Measurements from ENCODE around the gene ATMIN. TPM values are rescaled to one million over a fixed set of nuclear protein-coding genes. Genes with fewer than 3 reads are reported as not detected.

Gene ATMIN
- total RNA-seq, 3 donors from 2014 or later = 27.3 to 34.0 (median 31.4) TPM

- no peaks in the 10 kb centered on the region for H3K9me3 ChIP-seq
- intact Hi-C loops (cut with DNase I, micrococcal nuclease) = no loop called here
- H3K36me3 ChIP-seq (ENCODE audit: low read depth) = no peaks in the 10 kb centered on the region
- H3K4me3 ChIP-seq = no peak overlapping the region
- H3K4me1 ChIP-seq (ENCODE audit: low read depth) = peaks cover 10% of the 10 kb centered on the region
- ATAC-seq = no peak
- DNase-seq = no peak
- TF ChIP-seq CTCF (IDR thresholded peaks at IDR 0.05) = no peak
Measured at GRCh38 chr16:80994451-80994850, 41.2 kb upstream of the ATMIN start.

- intact Hi-C loops (cut with DNase I, micrococcal nuclease) = no loop called here
- H3K9me3 ChIP-seq = no peaks in the 10 kb centered on the region
- H3K36me3 ChIP-seq (ENCODE audit: low read depth) = no peaks in the 10 kb centered on the region
- ATAC-seq = no peak
- TF ChIP-seq CTCF (IDR thresholded peaks at IDR 0.05) = no peak
- H3K4me3 ChIP-seq = no peak overlapping the region
- H3K4me1 ChIP-seq (ENCODE audit: low read depth) = peaks cover 13% of the 10 kb centered on the region
- no peak for DNase-seq
Measured at GRCh38 chr16:80996688-80997138, 38.9 kb upstream of the ATMIN start.

- no peak for TF ChIP-seq CTCF (IDR thresholded peaks at IDR 0.05)
- intact Hi-C loops (cut with DNase I, micrococcal nuclease) = no loop called here
- no peak for DNase-seq
- H3K4me1 ChIP-seq (ENCODE audit: low read depth) = peaks cover 15% of the 10 kb centered on the region
- no peaks in the 10 kb centered on the region for H3K9me3 ChIP-seq
- H3K36me3 ChIP-seq (ENCODE audit: low read depth) = no peaks in the 10 kb centered on the region
- no peak overlapping the region for H3K4me3 ChIP-seq
- peak; percentile 73 for ATAC-seq
Measured at GRCh38 chr16:80997139-80997798, 38.4 kb upstream of the ATMIN start.

GRCh38 chr16:80997964-80998620 is 37.5 kb upstream of the ATMIN start:
- ATAC-seq (no peak), DNase-seq (no peak)
- Histone ChIP-seq H3K4me1 (ENCODE audit: low read depth) (peaks cover 15% of the 10 kb centered on the region), H3K4me3 (no peak overlapping the region), H3K9me3 (no peaks in the 10 kb centered on the region), H3K36me3 (ENCODE audit: low read depth) (no peaks in the 10 kb centered on the region)
- intact Hi-C loops (cut with DNase I, micrococcal nuclease) = no loop called here
- TF ChIP-seq CTCF (IDR thresholded peaks at IDR 0.05) = no peak

GRCh38 chr16:81000873-81001272 is 34.8 kb upstream of the ATMIN start:
- intact Hi-C loops (cut with DNase I, micrococcal nuclease) = no loop called here
- ATAC-seq = no peak

More at GRCh38 chr16:81000873-81001272, 34.8 kb upstream of the ATMIN start:
- Histone ChIP-seq H3K4me3 (no peak overlapping the region), H3K9me3 (no peaks in the 10 kb centered on the region), H3K4me1 (ENCODE audit: low read depth) (peaks cover 32% of the 10 kb centered on the region), H3K36me3 (ENCODE audit: low read depth) (no peaks in the 10 kb centered on the region)
- TF ChIP-seq CTCF (IDR thresholded peaks at IDR 0.05) = no peak
- no peak for DNase-seq
